HEK293 (cell line): ENCODE measurements around the gene HID1.
"Not testable (repeated sequence)": the region's sequence is repeated elsewhere in the genome, so short reads cannot be mapped to it uniquely, and the experiment has no call there.

Source experiments
- CTCF ChIA-PET: fragments of 350-600 bp; formaldehyde crosslinking; extraction: SDS; loops from one replicate; lab custom pipeline; 2021; ENCODE audit warnings: antibody characterized with exemption; lab: Yijun Ruan, JAX
- POLR2A ChIA-PET: fragments of 300-600 bp; formaldehyde crosslinking; extraction: SDS; loops from one replicate; lab custom pipeline; 2020; ENCODE audit warnings: antibody characterized with exemption, inconsistent platforms; lab: Yijun Ruan, JAX
- H3K27ac ChIP-seq: fragments of 200-500 bp; sonication (Bioruptor generic); 2 replicates; pipeline ENCODE4 v1.5.1; 2014; ENCODE audit warnings: low read depth, low read length, control low read depth, inconsistent platforms; ENCODE audit errors: extremely low read depth
- H3K36me3 ChIP-seq, 2 experiments: fragments of 200-500 bp in 1 of 2; sonication (Bioruptor generic) in 1 of 2; 1 replicate in 1 of 2; 2 replicates in 1 of 2; pipeline ENCODE4 v1.5.1; 2014 to 2017; ENCODE audit warnings: inconsistent platforms in 2 of 2, low read length in 2 of 2; ENCODE audit not compliant: control insufficient read depth in 2 of 2, insufficient read depth in 1 of 2
- H3K4me1 ChIP-seq: fragments of 200-500 bp; sonication (Bioruptor generic); 2 replicates; pipeline ENCODE4 v1.5.1; 2014; ENCODE audit warnings: mild to moderate bottlenecking, low read length, inconsistent platforms; ENCODE audit not compliant: control insufficient read depth, insufficient read depth
- H3K4me3 ChIP-seq: 2 replicates; pipeline ENCODE4 v1.5.1; 2011; ENCODE audit warnings: low read depth, mild to moderate bottlenecking, control low read depth, low read length, moderate library complexity
- H3K9me3 ChIP-seq: fragments of 200-500 bp; sonication (Bioruptor generic); 2 replicates; pipeline ENCODE4 v1.5.1; 2014; ENCODE audit warnings: low read depth, low read length, inconsistent platforms; ENCODE audit not compliant: control insufficient read depth, insufficient read depth
- KLF8 ChIP-seq: fragments of 450-650 bp; formaldehyde crosslinking; IDR thresholded peaks from 2 replicates; pipeline ENCODE4 v1.5.1; 2016; ENCODE audit warnings: missing biosample characterization, missing genetic modification characterization
- SCRT2 ChIP-seq: fragments of 450-650 bp; formaldehyde crosslinking; IDR thresholded peaks from 2 replicates; pipeline ENCODE4 v1.5.1; 2016; ENCODE audit warnings: missing biosample characterization, missing genetic modification characterization
- SP2 ChIP-seq: fragments of 450-650 bp; formaldehyde crosslinking; IDR thresholded peaks from 2 replicates; pipeline ENCODE4 v1.5.1; 2016; ENCODE audit warnings: missing biosample characterization, missing genetic modification characterization
- ZBTB7A ChIP-seq: fragments of 450-650 bp; formaldehyde crosslinking; IDR thresholded peaks from 2 replicates; pipeline ENCODE4 v1.5.1; 2016; ENCODE audit warnings: low read depth, missing biosample characterization, missing genetic modification characterization
- ZNF132 ChIP-seq: fragments of 450-650 bp; formaldehyde crosslinking; IDR thresholded peaks from 2 replicates; pipeline ENCODE4 v1.5.1; 2017; ENCODE audit warnings: missing biosample characterization, missing genetic modification characterization, borderline replicate concordance
- ZNF155 ChIP-seq: fragments of 450-650 bp; formaldehyde crosslinking; IDR thresholded peaks from 2 replicates; pipeline ENCODE4 v1.5.1; 2016; ENCODE audit warnings: missing biosample characterization, missing genetic modification characterization
- ZNF324 ChIP-seq: fragments of 450-650 bp; formaldehyde crosslinking; IDR thresholded peaks from 2 replicates; pipeline ENCODE4 v1.5.1; 2016; ENCODE audit warnings: missing biosample characterization, missing genetic modification characterization
- ZNF37A ChIP-seq: fragments of 450-650 bp; IDR thresholded peaks from 2 replicates; pipeline ENCODE4 v1.5.1; 2018; ENCODE audit warnings: missing biosample characterization, missing genetic modification characterization
- ZNF514 ChIP-seq: fragments of 450-650 bp; formaldehyde crosslinking; IDR thresholded peaks from 2 replicates; pipeline ENCODE4 v1.5.1; 2016; ENCODE audit warnings: missing biosample characterization, missing genetic modification characterization
- ZNF621 ChIP-seq: fragments of 450-650 bp; formaldehyde crosslinking; IDR thresholded peaks from 2 replicates; pipeline ENCODE4 v1.5.1; 2017; ENCODE audit warnings: missing biosample characterization, missing genetic modification characterization
- ZNF777 ChIP-seq: fragments of 450-650 bp; formaldehyde crosslinking; IDR thresholded peaks from 2 replicates; pipeline ENCODE4 v1.5.1; 2017; ENCODE audit warnings: missing biosample characterization, missing genetic modification characterization, borderline replicate concordance
- TF ChIP-seq, protein P1 (sequence below): fragments of 450-650 bp; formaldehyde crosslinking; IDR thresholded peaks from 2 replicates; pipeline ENCODE4 v1.5.1; 2016; ENCODE audit warnings: missing biosample characterization, missing genetic modification characterization
- TF ChIP-seq, protein P2 (sequence below): fragments of 450-650 bp; formaldehyde crosslinking; IDR thresholded peaks from 2 replicates; pipeline ENCODE4 v1.5.1; 2017; ENCODE audit warnings: missing biosample characterization, missing genetic modification characterization
- TF ChIP-seq, protein P3 (sequence below): IDR thresholded peaks from 2 replicates; pipeline ENCODE4 v1.6.1; 2011; ENCODE audit warnings: mild to moderate bottlenecking, low read depth, low read length, borderline replicate concordance

Gene HID1

DNA sequence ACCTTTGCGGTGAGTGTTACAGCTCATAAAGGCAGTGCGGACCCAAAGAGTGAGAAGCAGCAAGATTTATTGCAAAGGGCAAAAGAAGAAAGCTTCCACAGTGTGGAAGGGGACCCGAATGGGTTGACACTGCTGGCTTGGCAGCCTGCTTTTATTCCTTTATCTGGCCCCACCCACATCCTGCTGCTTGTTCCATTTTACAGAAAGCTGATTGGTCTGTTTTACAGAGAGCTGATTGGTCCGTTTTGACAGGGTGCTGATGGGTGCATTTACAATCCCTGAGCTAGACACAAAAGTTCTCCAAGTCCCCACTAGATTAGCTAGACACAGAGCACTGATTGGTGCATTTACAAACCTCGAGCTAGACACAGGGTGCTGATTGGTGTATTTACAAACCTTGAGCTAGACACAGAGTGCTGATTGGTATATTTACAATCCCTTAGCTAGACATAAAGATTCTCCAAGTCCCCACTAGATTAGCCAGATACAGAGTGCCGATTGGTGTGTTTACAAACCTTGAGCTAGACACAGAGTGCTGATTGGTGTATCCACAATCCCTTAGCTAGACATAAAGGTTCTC, 66.3 kb downstream of the HID1 start:
- H3K27ac ChIP-seq, H3K36me3 ChIP-seq, H3K9me3 ChIP-seq, H3K4me1 ChIP-seq, H3K4me3 ChIP-seq: not testable (repeated sequence)
- ChIA-PET POLR2A (interaction anchor here (1.2 to 2.3 kb wide), 2 partner anchors 11 to 34 kb away, joined by 5 to 11 read pairs; partner anchors contain the start of gene FDXR), CTCF (interaction anchor here (0.7 to 1.3 kb wide), 5 partner anchors 19 to 296 kb away, joined by 3 to 4 read pairs (median 3); no protein-coding TSS in a partner anchor)
- peak; percentile 39 for TF ChIP-seq SP2

DNA sequence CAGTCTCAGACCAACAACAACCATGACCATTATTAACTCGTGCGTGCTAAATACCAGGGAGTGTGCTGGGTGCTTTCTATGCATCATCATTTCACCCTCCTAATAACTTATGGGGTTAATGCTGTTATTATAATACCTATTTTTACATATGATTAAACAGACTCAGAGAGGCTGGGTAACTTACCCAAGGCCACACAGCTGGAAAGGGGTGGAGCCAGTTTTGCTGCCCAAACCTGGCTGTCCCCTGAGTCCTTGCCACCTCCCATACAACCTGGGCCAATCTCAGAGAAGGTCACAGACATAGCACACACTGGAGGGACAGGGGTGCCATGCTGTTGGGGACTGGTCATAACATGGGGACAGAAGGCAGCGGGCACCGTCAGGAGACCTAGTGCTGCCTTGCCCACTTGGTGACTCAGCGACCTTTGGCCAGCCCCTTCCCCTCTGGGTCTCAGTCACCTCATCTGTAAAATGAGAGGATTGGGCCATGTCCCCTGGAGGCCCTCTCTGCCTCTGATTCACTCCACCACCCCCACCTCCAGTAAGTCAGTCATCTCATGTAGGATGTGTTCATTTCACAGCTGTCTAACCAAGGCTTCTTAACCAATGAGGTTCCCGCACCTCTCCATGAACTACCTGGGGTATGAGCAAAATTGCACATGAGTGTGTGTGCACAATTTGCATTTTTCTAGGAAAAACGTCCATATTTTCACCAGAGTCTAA, 67.7 kb downstream of the HID1 start:
- Histone ChIP-seq H3K36me3 (no peaks in the 10 kb centered on the region), H3K27ac (no peak overlapping the region), H3K4me3 (no peak overlapping the region), H3K9me3 (no peaks in the 10 kb centered on the region), H3K4me1 (no peaks in the 10 kb centered on the region)
- ChIA-PET POLR2A (no interaction called here), CTCF (interaction anchor here (1.2 kb wide), 1 partner anchor 41 kb away, joined by 3 read pairs; no protein-coding TSS in a partner anchor)
- no peak for TF ChIP-seq KLF8 (tag by site-specific recombination)
- no peak for TF ChIP-seq ZNF514 (tag by site-specific recombination)
- TF ChIP-seq ZNF621 = no peak
- TF ChIP-seq ZNF132 = no peak
- TF ChIP-seq ZNF777 (tag by site-specific recombination) = no peak

DNA sequence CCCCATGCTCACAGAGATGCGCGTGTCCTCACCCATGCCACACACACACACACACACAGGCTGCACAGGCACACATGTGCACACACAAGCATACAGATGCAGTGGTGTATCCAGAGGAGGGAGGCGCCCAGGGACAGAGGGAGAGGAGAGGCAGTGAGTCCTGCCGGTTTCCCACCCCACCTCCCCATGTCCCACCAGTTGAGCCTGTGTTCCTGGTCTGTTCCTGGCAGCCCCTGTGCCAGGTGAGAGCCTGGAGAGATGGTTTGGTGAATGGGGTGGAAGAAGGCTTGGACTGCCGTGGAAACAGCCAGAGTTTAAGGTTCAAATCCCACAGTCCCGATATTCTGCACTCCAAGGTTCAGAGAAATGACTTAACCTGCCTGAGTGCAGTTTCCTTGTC, 68.9 kb downstream of the HID1 start:
- Histone ChIP-seq H3K36me3 (no peaks in the 10 kb centered on the region), H3K9me3 (no peaks in the 10 kb centered on the region), H3K4me3 (no peak overlapping the region), H3K27ac (no peak overlapping the region), H3K4me1 (no peaks in the 10 kb centered on the region)
- POLR2A ChIA-PET = no interaction called here
- CTCF ChIA-PET = interaction anchor here (1.5 kb wide), 1 partner anchor 39 kb away, joined by 3 read pairs; no protein-coding TSS in a partner anchor
- TF ChIP-seq ZNF324 (tag by site-specific recombination) = no peak
- TF ChIP-seq ZNF155 (tag by site-specific recombination) = no peak
- TF ChIP-seq, protein P1, sequence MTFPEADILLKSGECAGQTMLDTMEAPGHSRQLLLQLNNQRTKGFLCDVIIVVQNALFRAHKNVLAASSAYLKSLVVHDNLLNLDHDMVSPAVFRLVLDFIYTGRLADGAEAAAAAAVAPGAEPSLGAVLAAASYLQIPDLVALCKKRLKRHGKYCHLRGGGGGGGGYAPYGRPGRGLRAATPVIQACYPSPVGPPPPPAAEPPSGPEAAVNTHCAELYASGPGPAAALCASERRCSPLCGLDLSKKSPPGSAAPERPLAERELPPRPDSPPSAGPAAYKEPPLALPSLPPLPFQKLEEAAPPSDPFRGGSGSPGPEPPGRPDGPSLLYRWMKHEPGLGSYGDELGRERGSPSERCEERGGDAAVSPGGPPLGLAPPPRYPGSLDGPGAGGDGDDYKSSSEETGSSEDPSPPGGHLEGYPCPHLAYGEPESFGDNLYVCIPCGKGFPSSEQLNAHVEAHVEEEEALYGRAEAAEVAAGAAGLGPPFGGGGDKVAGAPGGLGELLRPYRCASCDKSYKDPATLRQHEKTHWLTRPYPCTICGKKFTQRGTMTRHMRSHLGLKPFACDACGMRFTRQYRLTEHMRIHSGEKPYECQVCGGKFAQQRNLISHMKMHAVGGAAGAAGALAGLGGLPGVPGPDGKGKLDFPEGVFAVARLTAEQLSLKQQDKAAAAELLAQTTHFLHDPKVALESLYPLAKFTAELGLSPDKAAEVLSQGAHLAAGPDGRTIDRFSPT = no peak
- TF ChIP-seq, protein P2, sequence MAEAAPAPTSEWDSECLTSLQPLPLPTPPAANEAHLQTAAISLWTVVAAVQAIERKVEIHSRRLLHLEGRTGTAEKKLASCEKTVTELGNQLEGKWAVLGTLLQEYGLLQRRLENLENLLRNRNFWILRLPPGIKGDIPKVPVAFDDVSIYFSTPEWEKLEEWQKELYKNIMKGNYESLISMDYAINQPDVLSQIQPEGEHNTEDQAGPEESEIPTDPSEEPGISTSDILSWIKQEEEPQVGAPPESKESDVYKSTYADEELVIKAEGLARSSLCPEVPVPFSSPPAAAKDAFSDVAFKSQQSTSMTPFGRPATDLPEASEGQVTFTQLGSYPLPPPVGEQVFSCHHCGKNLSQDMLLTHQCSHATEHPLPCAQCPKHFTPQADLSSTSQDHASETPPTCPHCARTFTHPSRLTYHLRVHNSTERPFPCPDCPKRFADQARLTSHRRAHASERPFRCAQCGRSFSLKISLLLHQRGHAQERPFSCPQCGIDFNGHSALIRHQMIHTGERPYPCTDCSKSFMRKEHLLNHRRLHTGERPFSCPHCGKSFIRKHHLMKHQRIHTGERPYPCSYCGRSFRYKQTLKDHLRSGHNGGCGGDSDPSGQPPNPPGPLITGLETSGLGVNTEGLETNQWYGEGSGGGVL = no peak
- TF ChIP-seq, protein P3, sequence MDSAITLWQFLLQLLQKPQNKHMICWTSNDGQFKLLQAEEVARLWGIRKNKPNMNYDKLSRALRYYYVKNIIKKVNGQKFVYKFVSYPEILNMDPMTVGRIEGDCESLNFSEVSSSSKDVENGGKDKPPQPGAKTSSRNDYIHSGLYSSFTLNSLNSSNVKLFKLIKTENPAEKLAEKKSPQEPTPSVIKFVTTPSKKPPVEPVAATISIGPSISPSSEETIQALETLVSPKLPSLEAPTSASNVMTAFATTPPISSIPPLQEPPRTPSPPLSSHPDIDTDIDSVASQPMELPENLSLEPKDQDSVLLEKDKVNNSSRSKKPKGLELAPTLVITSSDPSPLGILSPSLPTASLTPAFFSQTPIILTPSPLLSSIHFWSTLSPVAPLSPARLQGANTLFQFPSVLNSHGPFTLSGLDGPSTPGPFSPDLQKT = no peak
- TF ChIP-seq ZNF37A (tag by site-specific recombination) = no peak
- TF ChIP-seq ZBTB7A (tag by site-specific recombination) = no peak
- TF ChIP-seq SCRT2 = peak; percentile 32; the same call in 1 of the 2 replicates
